PC-3 (cell line): ENCODE measurements around the gene PI4K2A.

Experiments used
- CTCF ChIP-seq: fragments of 300-600 bp; sonication (generic); conservative IDR thresholded peaks from 2 replicates; pipeline ENCODE4 v1.5.1; 2017; ENCODE audit warnings: antibody characterized with exemption, low read depth, mild to moderate bottlenecking, low read length
- EZH2 ChIP-seq: fragments of 300-600 bp; sonication (generic); IDR thresholded peaks from one replicate; pipeline ENCODE4 v1.6.1; 2017; ENCODE audit warnings: antibody characterized with exemption, mild to moderate bottlenecking, low read length; ENCODE audit not compliant: unreplicated experiment
- EZH2phosphoT487 ChIP-seq: fragments of 300-600 bp; sonication (generic); IDR thresholded peaks from 2 replicates; pipeline ENCODE4 v1.6.1; 2018; ENCODE audit warnings: mild to moderate bottlenecking, antibody characterized with exemption, low read length, borderline replicate concordance

- TF ChIP-seq CTCF (no peak), EZH2 (no peak), EZH2phosphoT487 (no peak)
Measured at GRCh38 chr10:97664282-97664850, 23.9 kb downstream of the PI4K2A start.
